HPDE6-E6E7 (cell line): ENCODE results near the gene SESN3.
"Not testable (repeated sequence)": the region's sequence is repeated elsewhere in the genome, so short reads cannot be mapped to it uniquely, and the experiment has no call there.

Experiments used
- DNase-seq: peaks from one replicate; pipeline ENCODE4 v3.0.0; 2011; ENCODE audit warnings: missing footprints; ENCODE audit errors: extremely low spot score

Gene SESN3

DNA sequence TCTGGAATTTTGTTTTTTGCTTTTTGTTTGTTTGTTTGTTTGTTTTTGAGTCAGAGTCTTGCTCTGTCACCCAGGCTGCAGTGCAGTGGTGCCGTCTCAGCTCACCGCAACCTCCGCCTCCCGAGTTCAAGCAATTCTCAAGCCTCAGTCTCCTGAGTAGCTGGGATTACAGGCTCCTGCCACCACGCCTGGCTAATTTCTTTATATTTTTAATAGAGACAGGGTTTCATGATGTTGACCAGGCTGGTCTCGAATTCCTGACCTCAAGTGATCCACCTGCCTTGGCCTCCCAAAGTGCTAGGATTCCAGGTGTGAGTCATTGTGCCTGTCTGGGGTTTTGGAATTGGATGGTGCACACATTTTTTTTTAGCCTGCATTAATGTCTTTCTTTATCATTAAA is 20.9 kb upstream of the SESN3 start:
- not testable (repeated sequence) for DNase-seq

DNA sequence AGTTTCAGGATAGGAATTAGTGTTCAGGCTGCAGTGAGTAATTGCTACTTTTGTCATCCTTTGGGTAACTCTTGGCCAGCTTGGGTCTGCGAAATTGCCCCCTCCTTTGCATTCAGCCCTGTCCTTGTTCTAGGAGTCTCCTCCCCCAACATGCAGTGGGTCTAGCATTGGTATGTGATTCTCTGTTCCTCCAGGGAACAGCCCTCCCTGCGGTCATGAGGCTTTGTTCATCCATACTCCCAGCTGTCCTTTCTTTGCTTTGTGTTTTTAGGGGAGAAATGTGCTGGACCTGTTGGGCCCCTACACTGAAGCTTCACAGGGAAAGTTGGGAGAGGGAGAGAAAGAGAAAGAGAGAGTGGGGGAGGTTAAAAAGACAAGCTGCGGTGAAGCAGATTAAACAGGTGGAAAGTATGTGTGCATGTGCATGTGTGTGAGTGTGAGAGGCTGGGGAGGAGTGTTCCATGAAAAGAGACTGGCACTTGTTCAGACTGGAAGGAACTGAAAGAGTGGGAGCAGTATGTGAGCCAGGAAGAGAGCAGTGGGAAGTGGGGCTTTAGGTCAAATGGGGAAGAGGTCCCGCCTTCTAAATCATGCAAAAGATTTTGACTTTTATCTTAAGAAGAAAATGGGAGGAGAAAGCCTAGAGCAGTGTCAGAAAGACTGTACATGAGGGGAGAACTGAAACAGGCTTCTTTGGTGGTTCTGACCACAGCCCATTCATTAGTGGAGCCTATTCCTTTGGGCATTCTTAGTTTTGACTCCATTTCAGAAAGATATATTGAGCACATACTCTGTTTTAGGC is 17.9 kb upstream of the SESN3 start:
- no peak for DNase-seq

DNA sequence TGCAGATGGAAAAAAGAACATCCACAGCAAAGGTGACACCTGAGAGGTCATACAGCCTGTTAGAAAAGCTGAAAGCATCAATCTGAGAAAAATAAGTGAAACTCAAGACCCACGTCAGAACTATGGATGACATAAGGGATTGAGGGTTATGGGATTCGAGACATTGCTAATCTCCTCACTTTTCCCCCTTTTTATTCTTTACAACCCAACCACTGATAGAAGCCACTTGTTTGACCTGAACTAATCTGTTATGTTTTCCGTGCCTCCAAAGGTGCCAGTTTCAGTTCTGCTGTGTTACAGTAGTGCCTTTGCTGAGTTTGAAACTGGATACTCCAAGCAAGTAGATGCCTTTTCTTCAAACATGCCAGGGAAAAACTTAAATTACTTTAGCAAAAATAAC is 16.9 kb upstream of the SESN3 start:
- no peak for DNase-seq

DNA sequence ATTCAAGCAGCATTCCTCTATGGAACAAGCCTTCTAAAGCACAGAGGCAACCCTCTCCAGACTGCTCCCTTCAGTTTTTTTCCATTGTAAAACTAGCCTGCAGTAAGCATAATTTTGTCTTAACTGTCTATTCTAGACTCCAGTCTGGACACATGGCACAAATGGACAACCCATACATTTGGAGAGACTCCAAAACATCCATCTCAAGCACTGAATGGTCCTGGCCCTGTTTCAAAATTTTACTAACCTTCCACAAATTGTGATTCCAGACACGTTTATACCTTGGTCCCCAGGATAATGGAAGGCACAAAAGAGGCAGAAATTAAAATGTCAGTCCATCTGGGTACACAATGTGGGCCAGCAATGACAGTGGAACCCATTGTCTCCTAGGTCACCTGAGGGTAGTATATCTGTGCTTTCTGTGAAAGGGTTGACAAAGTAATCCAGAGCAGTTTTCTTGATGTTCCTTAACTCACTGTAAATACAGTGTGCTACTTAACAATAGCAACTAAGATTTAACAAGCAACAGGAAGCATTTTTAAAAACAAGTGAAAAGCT is 16.2 kb upstream of the SESN3 start:
- no peak for DNase-seq

DNA sequence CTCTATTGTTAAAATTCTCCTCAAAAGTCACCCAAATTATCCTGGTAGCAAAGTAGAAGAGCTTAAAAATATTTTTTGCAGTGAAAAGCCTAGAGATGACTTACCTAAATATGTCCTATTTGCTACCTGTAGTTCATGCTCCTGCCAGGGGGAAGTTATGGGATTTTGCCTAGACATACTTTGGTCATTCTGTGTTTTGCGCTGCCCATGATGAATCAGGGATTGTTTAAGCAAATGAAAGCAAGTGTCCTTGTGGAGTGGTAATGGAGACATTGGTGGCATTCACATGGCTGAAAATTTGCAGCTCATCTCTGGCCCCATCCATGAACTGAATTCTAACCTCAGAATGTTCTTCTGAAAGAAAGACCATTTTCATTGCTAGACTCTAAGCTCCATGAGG is 14.6 kb upstream of the SESN3 start:
- DNase-seq = no peak

DNA sequence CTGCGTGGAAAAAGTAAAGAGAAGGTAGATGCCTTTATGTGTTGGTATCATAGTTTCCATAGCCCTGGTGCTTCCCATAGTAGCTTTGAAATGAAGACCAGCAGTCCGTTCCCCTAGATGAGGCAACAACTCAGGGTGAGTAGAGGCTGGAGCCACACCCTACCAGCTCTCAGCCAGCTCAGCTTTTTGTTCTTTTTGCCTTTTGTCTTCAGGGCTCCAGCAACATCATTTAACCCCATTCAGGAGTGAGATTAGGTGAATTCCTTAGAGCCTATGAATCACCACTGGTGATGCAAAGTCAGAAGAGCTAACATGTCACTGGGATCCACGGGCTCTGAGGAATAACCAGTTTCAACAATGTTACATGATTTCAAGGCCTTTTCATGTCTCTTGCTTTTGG is 14.0 kb upstream of the SESN3 start:
- peak; percentile 82 for DNase-seq

DNA sequence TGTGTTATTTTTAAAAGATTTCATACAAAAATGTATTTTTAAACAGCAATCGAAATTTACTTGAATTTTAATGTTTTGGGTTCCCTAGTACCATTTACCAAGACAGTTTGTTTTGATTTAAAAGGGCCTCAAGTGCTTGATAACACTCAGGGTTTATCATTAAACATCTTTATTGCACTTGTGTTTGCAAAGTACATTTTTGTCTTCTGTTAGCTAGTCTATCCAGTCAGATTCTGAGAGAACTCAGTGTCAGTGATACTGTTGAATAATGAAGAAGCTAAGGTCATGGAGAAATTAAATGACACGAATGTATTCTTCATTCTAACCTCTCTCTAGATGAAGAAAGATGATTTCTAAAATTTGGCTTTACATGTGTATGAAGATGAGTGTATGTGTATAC is 12.7 kb upstream of the SESN3 start:
- DNase-seq = no peak

DNA sequence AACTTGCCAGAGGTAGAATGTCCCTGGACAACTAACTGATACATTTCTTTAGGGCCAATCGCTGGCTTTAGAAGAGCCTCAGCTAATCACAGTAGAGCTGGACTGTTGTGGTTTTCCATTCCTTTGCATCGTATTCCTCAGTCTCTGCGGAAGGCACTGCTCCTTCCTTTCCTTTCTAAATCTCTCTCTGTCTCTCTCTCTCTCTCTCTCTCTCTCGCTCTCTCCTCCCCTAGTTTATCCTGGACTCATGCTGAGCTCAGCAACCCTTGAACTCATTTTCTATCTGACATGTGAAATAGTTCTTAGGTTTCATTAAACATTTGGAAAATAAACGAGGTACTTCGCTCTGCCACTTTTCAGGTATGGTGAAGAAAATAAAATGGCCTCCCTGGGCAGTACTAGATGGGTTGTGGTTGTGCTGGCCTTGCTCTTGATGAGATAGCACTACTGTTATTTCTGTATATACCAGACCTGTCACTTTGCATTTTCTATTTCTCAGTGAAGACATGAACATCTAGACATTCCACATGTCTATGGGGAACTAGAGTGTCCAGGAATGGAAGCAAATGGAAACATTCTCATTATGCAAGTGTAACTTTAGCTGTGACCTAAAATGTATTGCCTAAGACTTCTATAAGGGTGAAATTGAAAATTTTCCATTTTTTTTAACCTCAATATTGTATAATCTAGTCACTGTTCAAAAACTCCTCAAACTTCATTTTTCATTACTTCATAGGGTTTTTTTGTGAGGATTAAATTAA is 12.0 kb upstream of the SESN3 start:
- DNase-seq = no peak

DNA sequence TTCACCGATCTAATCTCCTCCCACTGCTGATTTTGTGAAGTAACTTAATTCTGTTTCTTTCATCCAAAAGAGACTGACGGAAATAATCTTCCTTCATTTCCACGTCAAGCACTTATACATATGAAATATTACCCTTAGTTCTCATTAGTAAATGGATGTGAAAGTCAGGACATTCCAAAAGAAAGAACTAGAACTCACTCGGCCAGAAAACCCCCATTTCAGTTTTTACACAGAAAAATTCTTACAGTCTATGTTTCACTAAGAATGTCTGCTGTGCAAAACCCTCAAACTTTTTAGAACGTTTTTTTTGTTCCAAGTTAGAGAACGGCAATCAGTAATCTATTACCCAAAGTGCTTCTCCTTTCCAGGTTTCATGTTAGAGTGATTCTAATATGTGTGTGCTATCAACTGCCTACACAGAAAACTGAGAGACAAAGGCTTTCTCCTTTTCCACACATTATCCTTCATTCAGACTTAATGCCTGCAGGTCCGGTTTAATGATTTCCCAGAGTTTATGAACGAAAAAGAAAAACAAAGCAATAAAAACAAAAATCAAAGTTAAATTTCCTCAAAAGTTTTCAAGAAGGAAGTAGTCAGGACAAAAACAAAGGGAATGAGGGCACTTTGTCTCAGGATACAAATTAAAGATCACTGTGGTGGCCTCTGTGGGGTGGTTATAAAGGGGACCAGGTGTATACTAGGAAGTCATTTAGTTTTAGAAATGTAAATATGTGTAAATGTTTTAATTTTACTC is 11.3 kb upstream of the SESN3 start:
- DNase-seq = no peak

DNA sequence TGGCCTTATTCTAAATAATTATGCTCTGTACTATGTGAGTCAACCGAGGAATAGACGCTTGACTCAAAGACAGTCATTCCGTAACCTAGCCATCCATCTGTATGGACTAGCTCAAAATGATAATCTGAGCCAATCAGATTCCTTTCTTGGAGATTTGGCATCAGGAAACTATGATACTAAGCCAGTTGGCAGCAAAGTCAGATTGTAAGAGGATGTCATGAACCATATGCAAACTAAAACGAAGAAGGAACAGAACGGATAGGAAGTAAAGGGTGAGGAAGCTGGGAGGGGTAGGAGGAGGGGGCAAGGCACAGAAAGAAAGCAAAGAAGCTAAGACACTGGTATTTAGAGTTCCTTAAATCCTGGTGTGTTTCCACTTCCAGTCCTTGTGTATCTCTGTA is 10.7 kb upstream of the SESN3 start:
- DNase-seq = no peak

DNA sequence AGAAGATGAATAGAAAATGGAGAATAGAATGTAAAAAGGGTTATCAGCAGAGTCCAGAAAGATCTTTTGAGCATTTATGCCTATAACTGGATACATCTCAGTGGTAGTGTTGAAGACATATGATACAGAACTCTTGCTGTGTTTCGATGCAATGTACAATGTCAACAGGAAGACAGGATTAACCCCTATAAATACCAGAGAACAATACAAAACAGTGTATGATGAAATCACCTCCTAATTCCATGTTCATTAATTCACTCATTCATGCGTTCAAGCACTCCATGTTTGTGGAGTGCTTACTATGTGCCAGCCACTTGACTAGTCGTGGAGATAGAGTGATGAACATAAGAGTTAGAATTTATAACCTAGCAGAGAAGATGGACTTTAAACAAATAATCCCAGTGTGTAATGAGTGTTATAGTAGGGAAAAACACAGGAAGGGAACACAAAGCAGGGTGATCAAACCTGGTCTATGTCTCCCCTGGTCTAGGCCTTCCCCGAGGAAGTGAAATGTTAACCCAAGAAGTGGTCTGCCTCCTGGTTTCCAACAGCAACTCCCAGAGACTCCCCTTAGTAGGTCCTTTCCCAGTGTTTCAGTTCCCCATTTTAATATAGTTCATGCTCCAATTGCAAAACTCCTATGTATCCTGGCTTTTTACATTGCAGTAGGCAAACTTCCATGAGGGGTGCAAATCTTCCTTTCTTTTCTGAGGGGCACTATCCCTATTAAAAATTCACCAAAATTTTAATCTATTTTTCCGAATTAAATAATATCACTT is 9.1 kb upstream of the SESN3 start:
- no peak for DNase-seq

DNA sequence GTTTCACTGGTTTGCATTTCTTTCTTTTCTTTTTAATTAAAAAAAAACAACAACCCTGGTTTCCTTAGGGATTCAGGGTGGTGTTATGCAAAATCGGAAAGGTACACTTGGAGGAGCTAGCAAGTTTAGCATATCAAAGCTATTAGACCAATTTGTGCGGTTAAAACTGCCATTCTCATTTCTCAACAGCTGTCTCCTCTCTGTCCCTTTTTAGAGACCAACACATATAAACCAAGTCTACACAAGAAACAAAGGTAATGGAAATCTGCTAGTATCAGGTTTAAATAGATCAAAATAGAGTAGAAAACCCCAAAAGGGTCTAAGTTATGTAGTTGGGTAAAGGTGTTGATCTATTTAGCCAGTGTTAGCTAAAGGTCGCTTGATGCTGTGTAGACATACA is 1.7 kb upstream of the SESN3 start:
- no peak for DNase-seq

DNA sequence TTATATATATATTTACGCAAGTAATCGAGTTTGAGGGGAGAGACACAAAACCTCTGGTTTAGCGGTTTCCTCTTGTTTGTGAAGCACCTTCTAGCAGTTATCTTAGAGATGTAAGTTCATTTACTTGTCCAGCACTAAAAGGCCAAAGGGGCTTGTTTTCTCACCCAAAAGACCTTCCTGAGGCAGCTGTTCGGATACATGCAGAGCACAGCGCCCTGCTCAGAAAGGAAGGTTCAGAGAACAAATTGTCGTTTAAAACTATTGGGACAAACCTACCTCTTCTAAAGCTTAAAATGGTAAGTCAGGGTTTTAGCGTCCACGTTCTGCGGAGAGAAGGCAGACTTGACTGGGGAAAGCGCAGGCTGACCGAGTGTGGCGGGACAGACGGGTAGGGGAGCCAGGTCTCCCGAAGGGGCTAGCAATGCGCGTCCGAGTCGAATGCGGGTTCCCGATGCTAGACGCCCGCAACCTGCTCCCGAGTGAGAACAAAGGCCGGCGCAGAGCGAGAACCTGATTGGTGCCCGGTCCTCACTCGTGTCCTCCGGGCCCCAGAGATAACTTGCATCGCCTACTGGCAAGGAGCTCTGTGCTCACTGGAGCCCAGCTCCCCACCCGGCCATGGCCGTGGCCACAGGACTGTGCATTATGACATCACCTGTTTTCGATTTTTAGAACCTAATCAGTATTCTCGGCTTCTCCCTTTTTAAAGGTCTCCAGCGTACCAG is 1.0 kb upstream of the SESN3 start:
- DNase-seq = no peak

DNA sequence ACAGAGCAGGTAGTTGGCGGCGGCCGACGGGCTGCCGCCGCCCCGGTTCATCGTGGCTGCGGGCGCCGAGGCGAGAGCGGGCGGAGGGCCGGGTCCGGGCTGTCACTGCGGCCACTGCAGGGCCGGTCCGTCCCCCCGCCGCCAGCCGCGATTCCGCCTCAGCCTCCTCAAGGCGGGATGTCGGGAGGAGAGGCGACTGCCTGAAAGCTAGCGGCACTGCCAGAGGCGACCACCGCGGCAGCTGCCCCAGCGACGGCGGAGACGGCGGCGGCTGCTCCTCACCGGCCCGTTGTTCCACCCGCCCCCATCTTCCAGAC is 234 bp downstream of the SESN3 start:
- no peak for DNase-seq

DNA sequence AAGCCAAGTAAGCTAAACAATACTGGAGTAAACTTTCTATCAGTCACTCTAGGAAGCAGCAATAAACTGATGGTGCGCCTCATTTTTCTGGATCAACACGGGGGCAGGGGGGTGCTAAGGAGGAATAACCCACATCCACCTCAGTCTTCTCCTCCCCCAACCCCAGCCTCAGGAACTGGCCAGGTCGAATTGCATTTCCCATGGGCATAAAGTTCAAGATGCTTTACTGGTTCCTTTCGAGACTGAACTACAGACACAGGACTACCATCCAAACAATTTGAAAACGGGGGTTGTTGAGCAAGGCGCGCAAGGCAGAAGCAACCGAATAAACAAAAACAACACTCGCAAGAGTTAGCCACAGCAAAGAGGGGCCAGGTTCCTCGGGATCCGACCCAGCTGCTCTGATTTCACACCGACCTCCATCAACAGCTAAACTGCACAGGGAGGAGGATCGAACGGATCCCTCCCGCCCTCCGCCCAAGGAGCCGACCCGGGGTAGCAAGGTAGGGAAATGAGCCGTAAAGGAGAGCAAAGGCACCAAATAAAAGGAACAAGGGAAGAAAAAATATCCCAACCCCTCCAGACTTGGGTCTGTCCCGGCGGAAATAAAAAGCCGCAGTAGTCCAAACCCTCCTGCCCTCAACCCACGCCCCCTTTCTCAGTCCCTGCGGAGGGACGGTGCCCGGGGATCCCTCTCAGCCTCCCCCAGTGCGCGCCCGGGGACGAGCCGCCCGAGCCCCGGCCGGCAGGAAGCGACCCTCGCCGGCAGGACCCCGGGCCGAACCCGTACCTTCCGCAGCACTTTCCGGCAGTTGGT is 801 bp downstream of the SESN3 start:
- no peak for DNase-seq

DNA sequence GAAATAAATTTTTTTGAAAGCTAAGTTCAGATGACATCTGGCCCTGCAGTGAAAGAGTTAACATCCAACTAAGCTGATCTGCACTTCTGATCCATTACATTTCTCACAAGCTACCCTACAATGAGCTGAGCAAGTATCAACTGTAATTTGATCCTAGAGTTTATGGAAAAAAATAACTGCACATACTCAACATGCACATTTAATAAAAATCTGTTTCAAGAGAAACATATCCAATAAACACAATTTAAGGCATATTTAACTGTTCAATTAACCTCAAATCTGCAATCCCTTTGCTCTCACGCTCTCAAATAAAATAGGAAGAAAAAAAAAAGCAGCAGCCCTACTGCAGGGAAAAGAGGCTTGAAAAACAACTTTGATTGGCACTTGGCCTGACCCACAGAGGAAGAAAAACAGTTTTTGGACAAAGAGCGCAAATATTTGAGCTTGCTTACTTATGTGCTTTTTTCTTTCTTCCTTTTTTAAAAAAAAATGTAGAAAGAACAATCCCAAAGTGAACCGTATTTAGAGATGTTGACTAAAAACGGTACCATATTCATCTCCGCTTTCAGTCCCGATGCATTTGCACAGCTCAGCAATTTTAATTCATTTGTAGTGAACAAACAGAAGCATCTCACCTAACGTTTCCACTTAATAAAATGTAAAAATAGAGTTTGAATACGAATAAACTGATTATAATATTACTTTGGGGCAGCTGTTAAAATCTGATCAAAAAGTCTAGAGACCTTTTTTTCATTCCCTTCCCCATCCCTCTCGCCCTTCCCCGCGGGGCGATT is 1.6 kb downstream of the SESN3 start:
- no peak for DNase-seq

DNA sequence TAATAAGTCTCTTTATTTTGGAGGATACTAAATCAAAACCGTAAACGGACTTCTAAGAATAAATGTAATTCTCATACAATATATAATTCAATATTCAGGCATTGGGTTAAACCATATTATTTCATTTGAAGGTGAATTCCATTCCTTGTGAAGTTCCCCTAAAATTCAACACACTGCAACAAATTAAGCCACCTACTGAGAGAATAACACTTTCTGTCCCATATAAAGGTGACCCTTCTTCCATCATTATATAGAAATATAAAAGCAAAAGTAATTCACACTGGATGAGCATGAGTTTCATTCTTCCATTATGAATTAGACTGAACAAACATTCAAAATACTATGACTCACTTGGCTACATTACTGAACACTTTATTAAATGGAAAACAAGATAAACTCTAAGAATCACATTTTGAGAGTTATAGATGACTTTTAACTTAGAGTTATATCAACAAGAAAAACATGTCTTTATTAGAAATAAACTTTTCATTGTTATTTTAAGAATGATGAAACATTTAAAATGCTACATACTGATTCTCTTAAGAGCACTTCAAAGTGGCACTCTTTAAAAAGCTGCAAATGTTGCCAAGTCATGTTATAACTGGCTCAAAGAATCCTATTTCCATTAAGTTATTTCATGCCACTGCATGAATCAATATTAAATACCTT is 2.8 kb downstream of the SESN3 start:
- DNase-seq = no peak

DNA sequence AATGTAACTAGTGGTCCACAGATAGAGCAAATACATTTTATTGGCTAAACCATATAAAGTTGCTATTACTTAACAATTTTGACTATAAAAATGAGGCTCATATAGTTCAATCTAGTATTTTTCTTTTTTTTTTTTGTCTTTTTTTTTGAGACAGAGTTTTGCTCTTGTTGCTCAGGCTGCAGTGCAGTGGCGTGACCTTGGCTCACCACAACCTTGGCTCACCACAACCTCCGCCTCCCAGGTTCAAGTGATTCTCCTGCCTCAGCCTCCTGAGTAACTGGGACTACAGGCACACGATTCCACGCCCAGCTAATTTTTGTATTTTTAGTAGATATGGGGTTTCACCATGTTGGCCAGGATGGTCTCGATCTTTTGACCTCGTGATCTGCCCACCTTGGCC is 3.9 kb downstream of the SESN3 start:
- DNase-seq = not testable (repeated sequence)

DNA sequence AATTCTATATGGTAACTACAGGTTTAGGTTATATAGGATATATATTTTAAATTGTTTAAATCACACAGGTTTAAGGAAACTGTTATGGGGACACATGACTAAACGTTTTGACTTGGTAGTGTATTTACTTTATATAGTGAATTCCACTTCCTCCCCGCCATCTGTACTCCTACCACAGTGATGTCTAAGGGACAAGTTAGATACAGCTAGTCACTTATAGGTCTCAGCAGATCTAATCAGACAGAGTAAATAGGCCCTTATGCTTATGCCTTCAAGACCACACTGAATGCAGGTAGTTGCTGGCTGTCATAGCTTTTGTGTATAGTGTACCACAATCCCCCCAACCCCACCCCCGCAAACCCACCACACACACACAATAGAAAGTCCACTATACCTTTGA is 8.2 kb downstream of the SESN3 start:
- DNase-seq = no peak
